ENCODE data around the gene PKDREJ.

PKDREJ gene

DNA sequence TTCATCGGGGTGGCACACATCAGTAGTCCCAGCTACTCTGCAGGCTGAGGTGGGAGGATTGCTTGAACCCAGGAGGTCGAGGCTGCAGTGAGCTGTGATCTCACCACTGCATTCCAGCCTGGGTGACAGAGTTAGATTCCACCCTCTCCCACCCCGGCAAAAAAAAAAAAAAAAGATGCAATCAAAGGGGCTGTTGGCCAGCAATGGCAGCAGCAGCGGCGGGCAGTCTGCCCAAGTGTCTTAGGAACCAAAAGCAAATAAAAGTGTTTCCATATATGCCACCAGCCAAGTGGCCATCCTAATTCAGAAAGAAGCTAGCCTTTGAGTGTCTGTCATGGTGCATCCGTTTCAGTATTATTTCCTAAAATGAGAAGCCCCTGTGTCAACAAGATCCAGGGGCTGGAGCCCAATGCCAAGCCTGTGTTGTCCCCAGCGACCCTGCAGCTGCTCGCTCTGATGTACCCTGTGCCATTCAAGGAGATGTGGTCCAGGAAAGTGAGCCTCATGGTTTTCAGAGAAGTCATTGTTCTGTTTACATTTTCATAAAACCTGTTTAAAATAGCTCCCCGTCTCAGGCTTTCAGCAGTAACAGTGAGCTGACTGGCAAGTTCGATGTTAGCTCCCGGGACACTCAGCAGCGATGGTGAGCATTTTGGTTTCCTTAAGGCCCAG lies 25.6 kb downstream of the PKDREJ start:
- DNase-seq (ENCODE audit: extremely low read depth, low read depth) = no peak
- TF ChIP-seq, protein P1, sequence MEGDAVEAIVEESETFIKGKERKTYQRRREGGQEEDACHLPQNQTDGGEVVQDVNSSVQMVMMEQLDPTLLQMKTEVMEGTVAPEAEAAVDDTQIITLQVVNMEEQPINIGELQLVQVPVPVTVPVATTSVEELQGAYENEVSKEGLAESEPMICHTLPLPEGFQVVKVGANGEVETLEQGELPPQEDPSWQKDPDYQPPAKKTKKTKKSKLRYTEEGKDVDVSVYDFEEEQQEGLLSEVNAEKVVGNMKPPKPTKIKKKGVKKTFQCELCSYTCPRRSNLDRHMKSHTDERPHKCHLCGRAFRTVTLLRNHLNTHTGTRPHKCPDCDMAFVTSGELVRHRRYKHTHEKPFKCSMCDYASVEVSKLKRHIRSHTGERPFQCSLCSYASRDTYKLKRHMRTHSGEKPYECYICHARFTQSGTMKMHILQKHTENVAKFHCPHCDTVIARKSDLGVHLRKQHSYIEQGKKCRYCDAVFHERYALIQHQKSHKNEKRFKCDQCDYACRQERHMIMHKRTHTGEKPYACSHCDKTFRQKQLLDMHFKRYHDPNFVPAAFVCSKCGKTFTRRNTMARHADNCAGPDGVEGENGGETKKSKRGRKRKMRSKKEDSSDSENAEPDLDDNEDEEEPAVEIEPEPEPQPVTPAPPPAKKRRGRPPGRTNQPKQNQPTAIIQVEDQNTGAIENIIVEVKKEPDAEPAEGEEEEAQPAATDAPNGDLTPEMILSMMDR (IDR thresholded peaks at IDR 0.05; ENCODE audit: low read depth, low read length, missing control alignments) = no peak
- no peak overlapping the region for H3K4me3 ChIP-seq (replicated peaks; ENCODE audit: low read depth, low read length)

- TF ChIP-seq, protein P1 (IDR thresholded peaks at IDR 0.05; ENCODE audit: low read depth, low read length, missing control alignments) = no peak
- DNase-seq (ENCODE audit: extremely low read depth, low read depth) = no peak
- no peak overlapping the region for H3K4me3 ChIP-seq (replicated peaks; ENCODE audit: low read depth, low read length)
Observed at GRCh38 chr22:46234969-46235368, 28.2 kb downstream of the PKDREJ start.

GRCh38 chr22:46233231-46233630 lies 29.9 kb downstream of the PKDREJ start:
- TF ChIP-seq, protein P1 (IDR thresholded peaks at IDR 0.05; ENCODE audit: low read depth, low read length, missing control alignments) = no peak
- DNase-seq (ENCODE audit: extremely low read depth, low read depth) = no peak
- H3K4me3 ChIP-seq (replicated peaks; ENCODE audit: low read depth, low read length) = no peak overlapping the region

DNA sequence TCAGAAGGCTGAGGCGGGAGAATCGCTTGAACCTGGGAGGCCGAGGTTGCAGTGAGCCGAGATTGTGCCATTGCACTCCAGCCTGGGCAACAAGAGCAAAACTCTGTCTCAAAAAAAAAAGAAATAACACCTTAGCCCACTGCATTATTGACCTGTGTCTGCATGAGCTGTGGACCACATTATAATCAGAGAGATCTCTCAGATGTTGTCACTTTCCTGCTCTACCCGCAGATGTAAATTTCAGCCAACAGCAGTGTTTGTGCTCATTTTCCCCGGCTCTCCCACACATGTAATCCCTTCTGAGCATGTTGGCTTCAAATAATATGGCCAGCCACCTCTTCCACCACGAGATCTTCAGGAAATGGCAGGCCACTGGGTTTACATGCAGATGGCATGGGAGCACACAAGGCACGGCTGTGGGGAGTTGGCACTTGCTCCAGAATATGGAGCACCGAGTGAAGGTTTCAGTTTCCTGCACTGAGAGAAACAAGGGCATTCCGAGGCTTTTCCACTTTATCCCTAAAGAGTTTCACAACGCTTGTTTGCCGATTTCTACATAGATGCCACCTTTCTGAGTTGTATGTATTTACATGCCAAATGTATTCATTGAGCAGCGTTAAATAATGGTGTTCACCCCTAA lies 32.8 kb downstream of the PKDREJ start:
- TF ChIP-seq, protein P1 (IDR thresholded peaks at IDR 0.05; ENCODE audit: low read depth, low read length, missing control alignments) = no peak
- DNase-seq (ENCODE audit: extremely low read depth, low read depth) = no peak
- H3K4me3 ChIP-seq (replicated peaks; ENCODE audit: low read depth, low read length) = no peak overlapping the region

DNA sequence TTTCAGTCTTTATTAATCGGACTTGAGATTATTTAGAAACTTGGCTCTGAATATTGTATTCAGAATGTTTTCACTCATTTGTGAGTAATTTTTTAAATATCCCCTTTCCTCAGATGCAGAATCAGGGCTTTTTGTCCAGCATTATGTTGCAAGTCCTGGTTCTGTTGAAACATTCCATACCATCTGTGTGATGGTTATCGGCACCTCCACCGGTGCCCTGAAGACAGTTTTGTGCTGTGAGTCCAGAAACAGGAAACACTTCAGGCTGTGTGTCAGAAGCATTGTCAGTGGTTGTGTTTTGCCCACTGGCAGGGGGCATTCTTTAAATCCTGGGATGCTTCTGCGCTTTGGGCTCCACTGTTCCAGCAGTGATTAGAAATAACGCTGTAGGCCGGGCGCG lies 33.4 kb downstream of the PKDREJ start:
- TF ChIP-seq, protein P1 (IDR thresholded peaks at IDR 0.05; ENCODE audit: low read depth, low read length, missing control alignments) = no peak
- DNase-seq (ENCODE audit: extremely low read depth, low read depth) = no peak
- H3K4me3 ChIP-seq (replicated peaks; ENCODE audit: low read depth, low read length) = no peak overlapping the region

DNA sequence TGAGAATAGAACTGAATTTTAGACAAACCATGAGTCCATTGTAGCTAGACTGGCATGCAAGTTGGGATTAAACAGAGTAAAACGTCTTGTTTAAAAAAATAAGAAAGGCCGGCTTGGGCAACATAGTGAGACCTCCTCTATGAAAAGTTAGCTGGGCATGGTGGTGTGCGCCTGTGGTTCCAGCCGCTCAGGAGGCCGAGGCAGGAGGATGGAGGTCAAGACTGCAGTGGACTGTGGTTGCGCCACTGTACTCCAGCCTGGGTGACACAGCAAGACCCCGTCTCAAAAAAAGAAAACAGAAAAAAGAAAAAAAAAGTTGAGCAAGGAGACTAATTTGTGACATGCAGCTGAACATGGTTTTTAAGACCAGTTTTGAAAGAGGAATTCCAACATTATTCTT lies 36.6 kb downstream of the PKDREJ start:
- no peak overlapping the region for H3K4me3 ChIP-seq (replicated peaks; ENCODE audit: low read depth, low read length)
- TF ChIP-seq, protein P1 (IDR thresholded peaks at IDR 0.05; ENCODE audit: low read depth, low read length, missing control alignments) = no peak
- no peak for DNase-seq (ENCODE audit: extremely low read depth, low read depth)
